GM12891 (cell line): ENCODE measurements around the gene EIF5B.

ENCODE experiments used
- POLR2A ChIP-seq: IDR thresholded peaks from 2 replicates; pipeline ENCODE4 v1.6.1; 2011; ENCODE audit warnings: low read depth, low read length, control low read depth
- POLR2AphosphoS5 ChIP-seq: IDR thresholded peaks from 2 replicates; pipeline ENCODE4 v1.6.1; 2011; ENCODE audit warnings: low read depth, low read length, control low read depth
- SPI1 ChIP-seq: IDR thresholded peaks from 2 replicates; pipeline ENCODE4 v1.6.1; 2011; ENCODE audit warnings: low read depth, low read length, control low read depth

- TF ChIP-seq POLR2A: no peak
- TF ChIP-seq POLR2AphosphoS5: no peak
- no peak for TF ChIP-seq SPI1
These were observed 94.5 kb downstream of the EIF5B start for GRCh38 chr2:99431587-99432275.
